ENCODE measurements around the gene B3GNT9.
A peak's percentile ranks its signal among the peaks of the same experiment; 100 is the strongest.

Gene B3GNT9

DNA sequence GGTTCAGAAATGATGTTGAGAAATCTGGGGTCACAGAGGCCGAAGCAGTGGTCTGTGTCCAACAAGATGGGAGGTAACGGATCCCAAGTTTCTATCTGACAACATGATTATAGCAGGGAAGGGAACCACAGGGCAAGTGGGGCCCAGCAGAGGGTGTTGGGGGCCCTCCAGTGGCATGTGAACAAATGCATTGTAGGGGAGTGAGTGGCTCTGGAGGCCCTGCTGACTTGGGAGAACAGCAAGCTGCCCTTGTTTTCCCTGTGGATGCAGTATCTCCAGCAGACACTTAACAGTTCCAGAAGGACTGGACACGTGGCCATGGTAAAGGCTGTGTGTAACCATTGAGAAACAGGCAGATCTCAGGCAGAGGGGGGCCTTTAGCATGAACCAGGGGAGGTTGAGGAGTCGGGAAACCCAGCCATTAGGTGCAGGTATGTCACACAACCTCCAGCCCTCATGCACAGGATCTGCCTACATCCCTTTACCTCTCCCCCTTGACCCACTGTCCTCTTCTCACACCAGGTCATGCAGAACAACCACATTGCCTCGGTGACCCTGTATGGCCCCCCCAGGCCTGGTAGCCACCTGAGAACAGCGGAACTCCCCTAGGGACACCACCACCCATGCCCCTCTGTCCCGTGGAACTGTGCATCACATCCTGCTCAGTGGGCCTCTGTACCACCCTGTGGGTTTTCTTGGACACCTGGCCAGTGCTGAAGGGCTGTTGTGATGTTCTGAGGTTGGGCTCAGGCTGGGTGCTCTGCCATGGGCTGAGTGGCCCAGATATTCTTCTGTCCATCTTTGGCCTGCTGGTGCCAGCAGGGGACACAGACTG is 4.1 kb downstream of the B3GNT9 start:
- Histone ChIP-seq H3K4me1 (ENCODE audit: control insufficient read depth in 1 of 2, insufficient read depth in 1 of 2, low read depth in 1 of 2, low read length in 1 of 2) (peaks cover 41 to 47% of the 10 kb centered on the region in 2 experiments), H3K27me3 (peaks cover 30% of the 10 kb centered on the region), H3K27ac (peak overlapping the region; percentile 72), H3K36me3 (peaks cover 74% of the 10 kb centered on the region), H3K4me3 (ENCODE audit: low read depth in 1 of 2, low read length in 1 of 2) (no peak overlapping the region), H3K9me3 (no peaks in the 10 kb centered on the region)
- TF ChIP-seq, protein P1, sequence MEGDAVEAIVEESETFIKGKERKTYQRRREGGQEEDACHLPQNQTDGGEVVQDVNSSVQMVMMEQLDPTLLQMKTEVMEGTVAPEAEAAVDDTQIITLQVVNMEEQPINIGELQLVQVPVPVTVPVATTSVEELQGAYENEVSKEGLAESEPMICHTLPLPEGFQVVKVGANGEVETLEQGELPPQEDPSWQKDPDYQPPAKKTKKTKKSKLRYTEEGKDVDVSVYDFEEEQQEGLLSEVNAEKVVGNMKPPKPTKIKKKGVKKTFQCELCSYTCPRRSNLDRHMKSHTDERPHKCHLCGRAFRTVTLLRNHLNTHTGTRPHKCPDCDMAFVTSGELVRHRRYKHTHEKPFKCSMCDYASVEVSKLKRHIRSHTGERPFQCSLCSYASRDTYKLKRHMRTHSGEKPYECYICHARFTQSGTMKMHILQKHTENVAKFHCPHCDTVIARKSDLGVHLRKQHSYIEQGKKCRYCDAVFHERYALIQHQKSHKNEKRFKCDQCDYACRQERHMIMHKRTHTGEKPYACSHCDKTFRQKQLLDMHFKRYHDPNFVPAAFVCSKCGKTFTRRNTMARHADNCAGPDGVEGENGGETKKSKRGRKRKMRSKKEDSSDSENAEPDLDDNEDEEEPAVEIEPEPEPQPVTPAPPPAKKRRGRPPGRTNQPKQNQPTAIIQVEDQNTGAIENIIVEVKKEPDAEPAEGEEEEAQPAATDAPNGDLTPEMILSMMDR (IDR thresholded peaks at IDR 0.05), result no peak

DNA sequence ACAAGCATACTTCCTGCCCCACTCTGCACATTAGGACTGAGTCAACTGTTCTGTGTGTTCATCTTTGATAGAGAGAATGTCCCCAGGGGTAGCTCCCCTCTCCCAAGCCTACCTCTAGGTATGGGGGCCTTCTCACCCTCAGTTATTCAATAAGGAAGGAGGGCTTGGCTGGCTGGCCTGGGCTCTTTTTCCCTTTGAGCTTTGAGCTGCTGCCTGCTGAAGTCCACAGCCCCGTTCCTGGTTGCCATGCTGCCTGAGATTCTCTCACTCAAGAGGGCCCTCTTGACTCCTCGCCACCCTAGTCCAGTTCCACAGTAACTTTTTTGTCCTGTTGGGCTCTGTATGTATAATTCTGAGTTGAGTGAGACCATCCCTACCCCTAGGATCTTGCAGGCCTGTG is 5.1 kb downstream of the B3GNT9 start:
- no peaks in the 10 kb centered on the region for H3K9me3 ChIP-seq
- TF ChIP-seq, protein P1 (IDR thresholded peaks at IDR 0.05), result no peak
- peaks cover 83% of the 10 kb centered on the region for H3K36me3 ChIP-seq
- H3K27me3 ChIP-seq, result peaks cover 20% of the 10 kb centered on the region
- peaks cover 35 to 40% of the 10 kb centered on the region in 2 experiments for H3K4me1 ChIP-seq (ENCODE audit: control insufficient read depth in 1 of 2, insufficient read depth in 1 of 2, low read depth in 1 of 2, low read length in 1 of 2)
- no peak overlapping the region for H3K4me3 ChIP-seq (ENCODE audit: low read depth in 1 of 2, low read length in 1 of 2)
- peak overlapping the region; percentile 72 for H3K27ac ChIP-seq

DNA sequence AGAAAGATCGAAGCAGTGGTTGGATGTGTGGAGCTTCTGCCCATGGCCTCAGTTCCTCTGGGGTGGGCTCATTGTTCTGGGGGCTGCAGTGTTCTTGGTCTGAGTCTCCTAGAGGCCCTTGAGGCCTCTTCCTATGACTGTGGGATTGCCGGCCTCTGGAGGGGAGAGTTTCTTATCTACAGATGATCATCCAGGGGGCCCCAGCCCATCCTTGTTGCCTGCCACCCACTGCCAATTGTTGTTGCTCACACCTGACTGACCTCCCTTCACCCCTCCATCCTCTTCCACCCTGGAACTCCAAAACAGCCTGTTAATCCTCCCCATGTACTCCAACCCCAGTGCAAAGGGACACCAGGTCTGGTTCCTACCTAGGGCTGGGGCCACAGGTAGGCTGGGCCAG is 5.9 kb downstream of the B3GNT9 start:
- Histone ChIP-seq H3K4me1 (ENCODE audit: control insufficient read depth in 1 of 2, insufficient read depth in 1 of 2, low read depth in 1 of 2, low read length in 1 of 2) (peaks cover 27 to 32% of the 10 kb centered on the region in 2 experiments), H3K27me3 (peaks cover 12% of the 10 kb centered on the region), H3K36me3 (peaks cover 92% of the 10 kb centered on the region), H3K4me3 (ENCODE audit: low read depth in 1 of 2, low read length in 1 of 2) (no peak overlapping the region), H3K27ac (peak overlapping the region; percentile 72), H3K9me3 (no peaks in the 10 kb centered on the region)
- TF ChIP-seq, protein P1 (IDR thresholded peaks at IDR 0.05), result no peak

GRCh38 chr16:67142342-67142741 is 8.5 kb downstream of the B3GNT9 start:
- H3K27ac ChIP-seq, result no peak overlapping the region
- peaks cover 90% of the 10 kb centered on the region for H3K36me3 ChIP-seq
- H3K4me1 ChIP-seq (ENCODE audit: control insufficient read depth in 1 of 2, insufficient read depth in 1 of 2, low read depth in 1 of 2, low read length in 1 of 2), result peaks cover 35 to 42% of the 10 kb centered on the region in 2 experiments
- H3K9me3 ChIP-seq, result no peaks in the 10 kb centered on the region
- TF ChIP-seq, protein P1 (IDR thresholded peaks at IDR 0.05), result no peak
- no peak overlapping the region for H3K4me3 ChIP-seq (ENCODE audit: low read depth in 1 of 2, low read length in 1 of 2)
- H3K27me3 ChIP-seq, result no peaks in the 10 kb centered on the region

GRCh38 chr16:67141391-67141790 is 9.4 kb downstream of the B3GNT9 start:
- H3K4me1 ChIP-seq (ENCODE audit: control insufficient read depth in 1 of 2, insufficient read depth in 1 of 2, low read depth in 1 of 2, low read length in 1 of 2), result peaks cover 32 to 35% of the 10 kb centered on the region in 2 experiments
- peaks cover 87% of the 10 kb centered on the region for H3K36me3 ChIP-seq

More at GRCh38 chr16:67141391-67141790, 9.4 kb downstream of the B3GNT9 start:
- Histone ChIP-seq H3K4me3 (ENCODE audit: low read depth in 1 of 2, low read length in 1 of 2) (no peak overlapping the region), H3K9me3 (no peaks in the 10 kb centered on the region), H3K27ac (no peak overlapping the region), H3K27me3 (no peaks in the 10 kb centered on the region)
- TF ChIP-seq, protein P1 (IDR thresholded peaks at IDR 0.05), result no peak

Data from neutrophil (primary cell).